Measurements from ENCODE around the gene MRPL39.

- TF ChIP-seq CTCF (IDR thresholded peaks at IDR 0.05; ENCODE audit: low read depth, low read length, poor library complexity, severe bottlenecking) (no peak), EZH2phosphoT487 (IDR thresholded peaks at IDR 0.05; ENCODE audit: borderline replicate concordance, low read length) (no peak)
These were observed 30.8 kb upstream of the MRPL39 start for GRCh38 chr21:25637851-25638659.
